Left lobe of liver (tissue), 2 donors: ENCODE measurements around the gene RNF157. TPM values are rescaled to one million over a fixed set of nuclear protein-coding genes. Genes with fewer than 3 reads are reported as not detected.
"Not testable (repeated sequence)": the region's sequence is repeated elsewhere in the genome, so short reads cannot be mapped to it uniquely, and the experiment has no call there.

Experiments used
- ATAC-seq: fragments of 200-7000 bp; cut with Tn5 transposase; one replicate; pipeline ENCODE4 v1.9.1; 2020; ENCODE audit warnings: mild to moderate bottlenecking, moderate library complexity
- DNase-seq: peaks from one replicate; pipeline ENCODE4 v3.0.0-alpha.2; 2020; ENCODE audit warnings: low spot score
- total RNA-seq: library from RNA; stranded (reverse); gene quantifications from one replicate; pipeline ENCODE4 v1.2.1, GENCODE V29; 2021
- donor health status: DM: no; HTN: no; CAD: no; lungs with moderate emphysema.
- donor health status: DM: no; HTN: yes; CAD: no.

Gene RNF157
- total RNA-seq, 1 donor from 2014 or later, result 12.4 TPM

DNA sequence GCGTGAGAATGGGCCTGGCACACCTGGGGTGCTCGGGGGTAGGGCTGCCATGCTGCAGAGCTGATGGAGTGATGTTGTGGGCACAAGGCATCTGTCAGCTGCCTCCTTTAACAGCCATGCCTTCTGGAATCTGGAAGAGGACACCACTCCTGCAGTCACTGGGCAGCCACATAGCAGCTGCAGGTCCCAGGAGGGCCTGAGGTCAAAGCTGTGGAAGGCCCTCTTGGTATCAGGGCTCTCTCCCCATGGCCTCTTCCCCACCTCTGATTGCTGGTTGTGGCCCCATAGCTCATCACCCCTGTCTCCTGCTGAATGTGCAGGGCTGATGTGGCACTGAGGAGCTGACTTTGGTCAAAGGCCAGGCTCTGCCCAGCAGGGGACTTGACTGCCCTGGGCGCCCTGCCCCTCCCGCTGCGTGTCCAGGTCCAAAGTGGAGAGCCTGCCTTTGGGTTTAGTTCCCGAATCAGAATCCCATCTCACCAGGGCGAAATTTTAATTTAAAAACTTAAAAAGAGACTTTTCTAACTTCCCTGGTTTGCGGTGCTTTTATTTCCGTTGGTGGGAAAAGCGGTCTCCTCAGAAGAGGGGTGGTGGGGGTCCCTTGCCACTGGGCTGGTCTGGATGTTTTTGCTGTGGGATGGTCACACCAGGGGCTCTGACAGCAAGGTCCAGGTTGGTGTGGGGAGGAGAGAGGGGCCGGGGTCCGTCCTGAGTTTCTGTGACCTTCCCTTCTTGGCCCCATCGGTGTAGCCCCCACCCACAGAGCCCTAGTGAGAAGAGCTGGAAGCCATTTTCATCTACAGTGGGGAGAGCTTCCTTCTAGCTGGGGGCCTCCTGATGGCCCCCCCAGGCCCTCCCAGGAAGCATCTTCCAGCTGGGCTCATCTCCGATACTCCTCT lies 30.7 kb upstream of the RNF157 start:
- ATAC-seq, result peak; percentile 58
- peak; percentile 71 for DNase-seq

DNA sequence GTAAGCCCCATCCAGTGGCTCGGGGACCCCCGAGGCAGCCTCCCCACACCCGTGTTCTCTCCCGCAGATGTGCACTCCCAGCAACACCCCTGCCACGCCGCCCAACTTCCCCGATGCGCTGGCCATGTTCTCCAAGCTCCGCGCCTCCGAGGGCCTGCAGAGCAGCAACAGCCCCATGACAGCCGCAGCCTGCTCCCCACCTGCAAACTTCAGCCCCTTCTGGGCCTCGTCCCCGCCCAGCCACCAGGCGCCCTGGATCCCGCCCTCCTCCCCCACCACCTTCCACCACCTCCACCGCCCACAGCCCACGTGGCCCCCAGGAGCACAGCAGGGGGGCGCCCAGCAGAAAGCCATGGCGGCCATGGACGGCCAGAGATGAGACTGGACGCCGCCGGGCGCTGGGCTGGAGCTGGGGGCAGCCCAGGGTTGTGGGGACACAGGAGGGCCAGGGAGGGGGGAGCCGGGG lies 29.9 kb upstream of the RNF157 start:
- ATAC-seq (no peak), DNase-seq (peak; percentile 44)

DNA sequence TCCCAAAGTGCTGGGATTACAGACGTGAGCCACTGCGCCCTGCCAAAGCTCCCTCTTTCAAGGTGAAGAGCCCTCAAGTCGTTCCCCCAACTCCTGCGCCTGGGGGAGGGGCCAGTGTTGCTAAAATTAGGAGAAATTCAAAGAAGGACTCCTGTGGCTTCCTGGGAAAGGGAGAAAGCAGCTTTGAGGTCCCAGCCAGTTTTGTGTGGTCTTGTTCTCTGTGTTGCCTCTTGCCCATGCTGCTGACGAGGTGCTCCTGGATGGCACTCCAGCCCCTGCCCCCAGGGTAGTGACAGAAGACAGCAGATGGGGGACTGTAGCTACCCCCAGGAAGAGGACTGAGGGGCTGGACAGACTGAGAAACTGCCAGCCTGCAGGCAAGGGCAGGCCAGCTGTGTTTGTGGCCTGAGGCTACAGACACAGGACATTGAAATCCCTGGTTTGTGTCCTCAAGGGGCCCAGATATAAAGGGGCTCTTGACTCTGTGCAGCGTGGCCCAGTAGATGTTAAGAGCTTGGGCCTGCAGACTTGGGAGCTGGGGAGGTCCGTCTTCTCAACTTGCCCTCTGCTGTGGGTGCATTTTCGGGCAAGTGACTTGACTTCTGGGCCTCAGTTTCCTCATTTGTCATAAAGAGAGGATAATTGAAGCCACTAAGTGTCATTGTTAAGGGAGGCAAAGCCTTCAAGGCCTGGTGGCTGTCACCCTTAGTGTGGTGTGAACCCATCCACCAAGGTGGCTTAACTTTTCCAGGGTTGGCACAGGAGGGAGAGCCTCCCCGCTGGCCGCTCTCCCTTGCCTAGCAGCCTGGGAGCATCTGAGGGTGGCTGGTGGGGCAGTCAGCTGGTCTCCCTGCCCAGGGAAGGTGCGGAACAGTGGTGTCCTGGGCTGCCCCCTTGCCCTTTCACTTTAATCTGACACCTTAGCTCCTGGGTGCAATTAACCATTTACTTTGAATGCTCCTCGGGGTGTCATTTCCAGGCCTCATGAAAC lies 29.0 kb upstream of the RNF157 start:
- DNase-seq (no peak), ATAC-seq (no peak)

DNA sequence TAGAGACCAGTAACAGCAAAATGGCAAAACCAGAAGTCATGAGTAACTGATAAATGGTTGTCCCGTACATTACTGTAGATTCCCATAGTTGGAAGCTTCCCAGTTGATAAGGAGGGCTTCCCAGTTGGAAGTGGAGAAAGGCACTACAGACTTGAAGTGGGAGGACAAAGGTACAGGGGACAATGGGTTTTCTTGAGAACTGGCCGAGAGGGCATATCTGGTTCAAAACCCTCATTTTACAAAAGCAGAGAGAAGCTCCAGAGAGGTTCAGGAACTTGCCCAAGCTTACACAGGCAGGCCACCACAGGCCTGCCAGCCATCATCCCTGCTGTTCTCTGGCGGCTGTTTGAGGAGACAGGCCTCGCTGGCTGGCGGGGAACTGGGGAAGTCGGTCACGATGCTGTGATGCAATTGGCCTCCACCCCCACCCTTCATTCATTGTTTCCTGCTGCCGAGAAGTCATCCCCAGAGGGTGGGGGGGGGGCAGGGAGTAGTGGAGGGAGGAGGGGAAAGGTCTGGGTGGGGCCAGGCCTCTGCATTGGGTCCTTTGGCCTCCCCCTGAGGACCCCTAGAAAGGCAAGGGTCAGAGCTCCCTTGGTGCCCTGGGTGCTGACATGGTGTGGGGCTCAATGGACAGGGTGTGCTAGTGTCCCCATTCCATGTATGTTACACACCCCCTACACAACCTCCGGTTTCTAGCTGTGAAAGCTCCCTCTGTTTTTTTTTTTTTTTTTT lies 27.9 kb upstream of the RNF157 start:
- DNase-seq (peak; percentile 64), ATAC-seq (no peak)

DNA sequence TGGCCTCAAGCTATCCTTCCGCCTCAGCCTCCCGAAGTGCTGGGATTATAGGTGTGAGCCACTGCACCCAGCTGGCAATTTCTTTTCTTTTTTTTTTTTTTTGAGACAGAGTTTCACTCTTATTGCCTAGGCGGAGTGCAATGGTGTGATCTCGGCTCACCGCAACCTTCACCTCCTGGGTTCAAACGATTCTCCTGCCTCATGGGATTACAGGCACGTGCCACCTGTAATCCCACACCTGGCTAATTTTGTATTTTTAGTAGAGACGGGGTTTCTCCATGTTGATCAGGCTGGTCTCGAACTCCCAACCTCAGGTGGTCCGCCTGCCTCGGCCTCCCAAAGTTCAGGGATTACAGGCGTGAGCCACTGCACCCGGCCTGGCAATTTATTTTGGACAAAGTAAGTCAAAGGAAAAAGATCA lies 27.3 kb upstream of the RNF157 start:
- not testable (repeated sequence) for ATAC-seq, DNase-seq

DNA sequence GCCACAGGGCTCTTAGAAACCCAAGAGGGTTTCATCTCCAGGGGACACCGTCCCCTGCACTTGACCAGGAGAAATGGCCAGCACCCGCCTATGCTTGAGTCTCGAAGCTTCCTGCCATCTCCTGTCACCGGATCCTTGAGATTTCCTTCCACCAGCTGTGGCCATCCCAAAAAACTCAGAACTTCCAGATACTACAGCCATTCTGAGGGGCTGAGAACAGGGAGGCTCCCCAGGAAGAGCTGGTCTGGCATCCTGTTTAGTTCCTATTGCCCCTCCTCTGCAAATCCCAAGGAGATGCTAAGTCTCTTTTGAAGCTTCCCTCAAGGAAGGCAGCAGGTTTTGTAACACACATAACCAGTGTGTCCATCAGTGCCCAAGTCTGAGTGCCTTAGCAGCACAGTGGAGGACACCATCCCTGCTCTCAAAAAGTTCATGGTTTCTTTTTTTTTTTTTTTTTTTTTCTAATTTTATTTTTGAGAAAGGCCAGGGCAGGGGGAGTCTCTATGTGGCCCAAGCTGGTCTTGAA lies 26.8 kb upstream of the RNF157 start:
- DNase-seq, result peak; percentile 46
- ATAC-seq, result no peak

DNA sequence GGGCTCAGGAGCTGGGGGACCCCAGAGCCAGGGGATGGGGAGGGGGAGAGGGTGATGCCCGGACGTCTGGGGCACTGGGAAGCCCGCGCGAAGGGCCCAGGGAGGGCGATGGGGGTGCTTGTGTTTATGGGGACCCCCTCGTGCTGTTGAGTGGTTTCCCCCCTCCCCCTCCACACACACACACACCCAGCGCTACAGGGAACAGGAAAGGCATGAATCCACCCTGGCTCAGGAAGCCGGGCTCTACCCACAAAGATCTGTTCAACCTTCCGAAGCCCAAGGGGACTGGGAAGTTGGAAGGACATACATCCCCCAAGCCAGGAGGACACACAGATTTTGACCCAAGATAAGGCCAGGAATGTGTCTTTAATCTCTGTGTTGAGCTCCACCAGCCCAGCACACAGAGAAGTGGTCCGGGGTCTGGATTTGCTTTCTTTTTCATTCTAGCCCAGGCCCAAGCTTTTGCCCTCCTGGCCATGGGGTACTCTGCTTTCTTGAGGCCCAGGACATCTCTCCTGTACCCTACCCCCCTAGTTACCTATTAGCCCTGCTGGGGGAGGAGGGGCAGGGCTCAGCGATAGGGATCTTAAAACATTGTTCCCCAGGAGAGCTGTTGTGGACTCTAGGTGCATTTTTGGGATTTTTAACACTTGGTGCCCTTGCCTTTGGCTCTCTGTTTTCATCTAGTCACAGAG lies 26.1 kb upstream of the RNF157 start:
- DNase-seq, result no peak
- ATAC-seq, result peak; percentile 4

DNA sequence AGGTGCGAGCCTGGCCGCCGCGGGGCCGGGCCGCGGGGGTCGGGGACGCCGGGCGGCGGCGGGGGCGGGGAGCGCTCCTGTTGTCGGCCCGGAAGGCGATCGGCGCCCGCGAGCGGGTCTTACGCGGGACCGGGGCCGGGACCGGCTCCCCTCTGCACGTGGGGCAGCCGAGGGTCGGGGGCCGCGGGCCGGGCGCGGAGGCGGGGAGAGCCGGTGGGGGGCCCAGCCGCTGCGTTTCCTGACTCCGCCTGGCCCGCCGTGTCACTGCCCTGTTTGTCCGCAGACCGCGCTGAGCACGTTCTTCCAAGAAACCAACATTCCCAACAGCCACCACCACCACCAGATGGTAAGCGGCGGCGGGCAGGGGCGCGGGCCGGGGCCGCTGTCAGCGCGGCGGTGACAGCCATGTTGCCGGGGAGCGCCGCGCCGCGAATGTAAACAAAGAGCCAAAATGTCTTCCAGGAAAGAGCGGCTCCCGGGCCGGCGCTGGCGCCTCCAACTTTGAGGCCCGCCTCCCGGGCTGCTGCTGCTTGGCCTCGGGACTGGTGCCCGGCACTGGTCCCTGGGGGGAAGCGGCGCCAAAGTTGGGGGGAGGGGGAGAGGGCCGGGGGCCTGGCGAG lies 25.4 kb upstream of the RNF157 start:
- ATAC-seq (peak; percentile 50), DNase-seq (peak; percentile 74)

DNA sequence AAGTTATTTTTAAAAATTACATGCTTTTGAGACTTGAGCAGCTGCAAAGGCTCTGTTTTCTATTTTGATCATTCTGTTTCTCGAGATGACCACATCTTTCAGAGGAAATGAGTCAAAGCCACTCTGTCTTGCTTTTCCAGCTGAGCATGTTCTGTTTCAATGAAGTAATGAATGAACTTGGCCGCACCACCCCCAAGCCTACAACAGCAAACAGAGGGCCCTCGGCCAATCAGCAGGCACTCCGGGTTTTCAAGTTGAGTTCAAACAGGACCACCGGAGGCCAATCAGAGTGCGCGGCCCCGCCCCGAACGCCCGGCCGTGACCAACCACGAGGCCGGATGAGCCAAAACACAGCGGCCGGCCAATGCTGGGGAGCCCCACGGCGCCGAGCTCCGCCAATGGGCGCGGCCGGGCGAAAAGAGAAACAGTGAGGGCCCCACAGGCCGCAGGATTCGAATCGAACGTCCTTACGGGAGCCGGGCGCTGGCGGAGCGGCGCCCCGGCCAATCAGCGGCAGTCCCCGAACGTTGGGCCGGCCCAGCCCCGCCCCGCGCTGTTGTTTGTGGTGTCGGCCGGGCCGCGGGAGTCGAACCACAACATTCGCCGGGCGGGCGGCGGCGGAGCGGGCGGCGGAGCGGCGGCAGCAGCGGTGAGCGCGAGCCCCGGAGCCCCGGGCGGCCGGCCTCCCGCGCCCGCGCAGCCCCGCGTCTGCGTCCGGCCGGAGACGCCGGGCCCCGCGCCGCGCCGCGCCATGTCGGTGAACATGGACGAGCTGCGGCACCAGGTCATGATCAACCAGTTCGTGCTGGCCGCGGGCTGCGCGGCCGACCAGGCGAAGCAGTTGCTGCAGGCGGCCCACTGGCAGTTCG lies 24.7 kb upstream of the RNF157 start, which contains the start of gene UBALD2:
Gene UBALD2 (plus strand): TSS at position 594 of the 869 bp plus-strand sequence. CDS start 158 bp downstream, at position 752.
- DNase-seq (peak; percentile 100), ATAC-seq (peak; percentile 90)

DNA sequence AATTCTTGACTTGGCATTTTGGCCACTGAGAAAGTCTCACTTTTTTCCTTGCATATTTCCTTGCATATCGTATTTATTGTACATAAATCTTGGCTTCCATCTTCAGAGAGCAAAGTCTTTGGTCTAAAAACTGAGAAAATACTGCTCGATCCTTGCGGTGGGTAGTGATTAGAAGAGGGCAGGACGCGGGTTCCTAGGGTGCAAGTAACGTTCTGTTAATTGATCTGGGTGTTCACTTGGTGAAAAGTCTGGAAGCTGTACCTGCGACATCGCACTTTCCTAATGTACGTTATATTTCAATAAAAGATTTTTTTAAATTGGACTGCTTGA lies 24.1 kb upstream of the RNF157 start:
- ATAC-seq (no peak), DNase-seq (no peak)

DNA sequence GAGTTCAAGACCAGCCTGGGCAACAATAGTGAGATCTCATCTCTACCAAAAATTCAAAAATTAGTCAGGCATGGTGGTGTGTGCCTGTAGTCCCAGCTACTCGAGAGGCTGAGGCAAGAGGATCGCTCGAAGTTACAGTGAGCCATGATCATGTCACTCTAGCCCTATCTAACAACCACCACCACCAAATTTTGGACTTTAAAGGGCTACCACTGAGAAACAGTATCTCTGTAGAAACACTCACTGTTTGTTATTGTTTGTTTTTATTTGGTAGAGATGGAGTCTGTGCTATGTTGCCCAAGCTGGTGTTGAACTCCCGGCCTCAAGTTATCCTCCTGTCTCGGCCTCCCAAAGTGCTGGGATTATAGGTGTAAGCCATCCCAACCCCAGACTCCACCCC lies 23.6 kb upstream of the RNF157 start:
- ATAC-seq (no peak), DNase-seq (no peak)

DNA sequence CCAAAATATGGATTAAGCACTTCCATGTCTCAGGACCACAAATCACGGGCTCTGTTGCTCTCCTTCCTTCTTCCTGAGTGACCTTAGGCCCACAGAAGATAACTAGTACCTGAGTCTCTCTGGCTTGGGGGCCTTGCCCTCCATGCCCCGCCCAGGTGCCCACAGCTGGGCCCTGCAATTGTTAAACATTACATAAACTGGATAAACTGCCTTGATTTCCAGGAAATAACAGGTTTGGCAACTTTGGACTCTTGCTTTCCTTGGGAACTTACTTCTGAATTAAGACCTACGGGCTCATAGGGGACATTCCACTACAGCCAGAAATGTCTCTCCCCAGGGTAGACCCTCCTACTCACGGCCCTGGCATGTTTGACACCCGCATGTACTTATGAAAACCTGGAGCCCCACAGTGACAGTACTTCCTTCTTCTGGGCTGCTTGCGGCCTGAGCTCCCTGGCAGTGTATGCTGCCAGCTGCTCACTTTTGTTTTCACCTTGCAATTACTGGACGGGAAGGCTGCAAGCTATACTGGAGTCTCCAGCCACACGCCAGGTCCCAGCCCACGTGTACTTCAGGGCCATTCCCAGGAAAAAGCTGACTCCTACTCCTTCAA lies 22.5 kb upstream of the RNF157 start:
- ATAC-seq (no peak), DNase-seq (no peak)

DNA sequence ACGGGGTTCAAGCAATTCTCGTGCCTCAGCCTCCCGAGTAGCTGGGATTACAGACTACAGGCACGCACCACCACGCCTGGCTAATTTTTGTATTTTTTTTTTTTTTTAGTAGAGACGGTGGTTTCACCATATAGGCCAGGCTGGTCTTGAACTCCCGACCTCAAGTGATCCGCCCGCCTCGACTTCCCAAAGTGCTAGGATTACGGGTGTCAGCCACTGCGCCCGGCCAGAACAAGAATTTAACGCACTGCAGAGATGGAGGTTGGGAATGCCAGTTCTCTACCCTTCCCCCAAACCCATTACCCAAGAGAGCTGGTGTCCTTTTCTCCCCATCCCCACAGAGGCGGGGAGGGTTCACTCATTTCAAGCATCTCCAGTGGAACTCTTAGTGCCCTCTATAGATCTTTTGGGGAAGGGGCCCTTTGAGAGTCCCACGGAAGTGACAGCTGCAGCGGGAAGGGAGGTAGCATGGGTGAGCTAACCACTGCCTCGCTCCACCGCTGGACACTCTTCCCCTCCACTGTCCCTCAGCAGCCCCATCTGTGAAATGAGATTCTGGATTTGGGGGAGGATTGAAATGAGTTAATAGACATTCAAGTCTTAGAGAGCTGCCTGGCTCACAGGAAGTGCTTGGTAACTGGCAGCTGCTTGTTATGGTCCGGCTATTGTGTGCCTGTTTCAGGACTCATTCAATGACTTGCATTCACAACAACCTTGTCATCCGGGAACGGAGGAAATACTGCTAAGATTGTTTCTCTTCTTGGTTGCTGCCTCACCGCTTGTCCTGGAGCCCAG lies 21.3 kb upstream of the RNF157 start:
- ATAC-seq (no peak), DNase-seq (no peak)

DNA sequence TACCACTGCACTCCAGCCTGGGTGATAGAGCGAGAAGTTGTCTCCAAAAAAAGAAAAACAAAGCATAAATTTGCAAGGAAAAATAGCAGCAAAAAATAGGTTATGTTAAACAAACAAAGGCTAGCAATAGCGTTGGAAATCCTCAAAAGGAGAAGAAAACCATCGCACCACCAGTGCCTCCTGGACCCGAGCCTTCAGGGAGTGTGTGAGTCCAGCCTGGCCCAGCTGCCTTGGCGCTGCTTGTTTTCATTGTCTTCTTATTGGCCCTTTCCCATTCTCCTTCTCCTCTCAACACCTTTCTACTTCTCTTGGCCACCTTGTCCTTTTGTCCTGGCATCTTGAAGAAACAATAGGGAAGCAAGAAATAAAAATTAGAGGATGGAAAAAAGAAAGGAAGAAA lies 20.4 kb upstream of the RNF157 start:
- DNase-seq, result no peak
- no peak for ATAC-seq

DNA sequence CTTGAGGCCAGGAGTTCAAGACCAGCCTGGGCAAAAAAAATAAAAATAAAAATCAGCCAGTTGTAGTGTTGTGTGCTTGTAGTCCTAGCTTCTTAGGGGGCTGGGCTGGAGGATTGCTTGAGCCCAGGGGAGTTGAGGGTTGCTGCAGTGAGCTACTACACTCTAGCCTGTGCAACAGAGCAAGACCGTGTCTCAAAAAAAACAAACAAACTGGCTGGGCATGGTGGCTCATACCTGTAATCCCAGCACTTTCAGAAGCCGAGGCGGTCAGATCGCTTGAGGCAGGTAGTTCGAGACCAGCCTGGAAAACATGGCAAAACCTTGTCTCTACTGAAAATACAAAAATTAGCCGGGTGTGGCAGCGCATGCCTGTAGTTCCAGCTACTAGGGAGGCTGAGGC lies 19.9 kb upstream of the RNF157 start:
- DNase-seq, result no peak

DNA sequence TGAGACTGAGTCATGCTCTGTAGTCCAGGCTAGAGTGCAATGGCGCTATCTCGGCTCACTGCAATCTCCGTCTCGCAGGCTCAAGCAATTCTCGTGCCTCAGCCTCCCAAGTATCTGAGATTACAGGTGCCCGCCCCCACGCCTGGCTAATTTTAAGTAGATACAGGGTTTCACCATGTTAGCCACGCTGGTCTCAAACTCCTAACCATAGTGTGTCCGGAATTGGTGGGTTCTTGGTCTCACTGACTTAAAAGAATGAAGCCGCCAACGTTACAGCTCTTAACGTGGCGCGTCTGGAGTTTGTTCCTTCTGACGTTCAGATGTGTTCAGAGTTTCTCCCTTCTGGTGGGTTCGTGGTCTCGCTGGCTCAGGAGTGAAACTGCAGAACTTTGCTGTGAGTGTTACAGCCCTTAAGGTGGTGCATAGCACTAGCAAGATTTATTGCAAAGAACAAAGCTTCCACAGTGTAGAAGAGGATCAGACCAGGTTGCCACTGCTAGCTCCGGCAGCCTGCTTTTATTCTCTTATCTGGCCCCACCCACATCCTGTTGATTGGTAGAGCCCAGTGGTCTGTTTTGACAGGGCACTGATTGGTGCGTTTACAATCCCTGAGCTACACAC lies 16.2 kb upstream of the RNF157 start:
- DNase-seq, ATAC-seq: not testable (repeated sequence)

More for the DNA sequence above, 19.9 kb upstream of the RNF157 start:
- no peak for ATAC-seq
